Urinary bladder (tissue), 4 donors: ENCODE measurements around the gene PAX6. TPM values are rescaled to one million over a fixed set of nuclear protein-coding genes. Genes with fewer than 3 reads are reported as not detected.

Experiments
- DNase-seq: peaks from one replicate; pipeline ENCODE4 v3.0.0-alpha.2; 2015; ENCODE audit errors: extremely low spot score
- H3K27ac ChIP-seq: one replicate; pipeline ENCODE4 v1.5.1; 2013; ENCODE audit warnings: low read depth, mild to moderate bottlenecking, moderate library complexity
- H3K36me3 ChIP-seq: one replicate; pipeline ENCODE4 v1.6.1; 2013; ENCODE audit warnings: mild to moderate bottlenecking, moderate library complexity; ENCODE audit not compliant: insufficient read depth
- H3K4me1 ChIP-seq: one replicate; pipeline ENCODE4 v1.6.1; 2013; ENCODE audit warnings: mild to moderate bottlenecking, moderate library complexity; ENCODE audit not compliant: insufficient read depth
- H3K4me3 ChIP-seq: one replicate; pipeline ENCODE4 v1.5.1; 2013; ENCODE audit warnings: low read depth, low read length
- WGBS: extraction: QIAGEN DNeasy Blood & Tissue Kit; methylation state at CpG from one replicate; pipeline ENCODE4 v1.1.7; 2013; 5-methylcytosine and 5-hydroxymethylcytosine counted together
- polyA plus RNA-seq: library from polyadenylated mRNA; stranded (reverse); fragments of 200-250 nt; gene quantifications from one replicate; pipeline ENCODE4 v1.2.3, GENCODE V29; 2013
- total RNA-seq: library from RNA; depleted of rRNA; stranded (reverse); fragments of >200 nt; gene quantifications from one replicate; pipeline ENCODE4 v1.2.3, GENCODE V29; 2014
- donor health status: healthy with polysubstance abuse.
- donor health status: healthy.

Gene PAX6
- total RNA-seq = not detected
- polyA plus RNA-seq = not detected

DNA sequence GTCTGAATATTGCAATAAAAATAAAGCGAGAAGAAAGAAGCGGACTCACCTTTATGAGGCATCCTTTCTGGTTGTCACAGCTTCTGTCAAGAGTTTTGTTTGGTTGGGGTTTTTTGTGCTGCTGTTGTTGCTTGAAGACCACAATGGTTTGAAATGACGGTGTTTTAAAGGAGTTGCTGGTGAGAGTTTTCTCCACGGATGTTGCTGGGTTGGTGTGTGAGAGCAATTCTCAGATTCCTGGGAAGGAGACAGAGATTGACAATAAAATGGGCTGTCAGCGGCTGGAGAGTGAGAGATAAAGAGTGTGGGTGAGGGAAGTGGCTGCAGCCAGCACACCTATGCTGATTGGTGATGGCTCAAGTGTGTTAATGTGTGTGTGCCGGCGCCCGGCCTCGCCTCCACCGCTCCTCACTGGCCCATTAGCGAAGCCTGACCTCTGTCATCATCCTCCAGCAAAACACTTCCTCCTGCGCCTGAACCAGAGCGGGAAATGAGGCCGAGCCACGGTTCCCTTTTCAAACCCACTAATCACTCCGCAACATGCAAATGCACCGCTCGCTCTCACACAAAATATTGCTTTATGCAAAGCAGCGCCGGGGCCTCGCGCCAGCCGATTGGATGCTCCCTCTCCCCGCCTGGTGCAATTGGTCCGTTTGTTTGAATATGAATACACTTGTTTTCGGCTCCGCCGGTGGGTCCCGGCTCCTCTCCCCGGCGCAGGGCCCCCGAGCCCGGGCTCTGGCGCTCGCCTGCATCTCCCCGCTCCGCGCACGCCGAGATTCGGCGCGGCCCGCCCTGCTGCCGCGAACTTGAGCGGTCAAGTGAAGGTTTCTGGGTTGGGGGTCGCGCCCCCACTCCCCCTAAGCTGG is at the start of gene PAX6:
PAX6 (minus strand) TSS at position 544 of the 869 bp plus-strand sequence. CDS start 4,911 bp downstream, outside the sequence.
- DNase-seq = no peak
- Histone ChIP-seq H3K27ac (no peak within 1 kb of the TSS), H3K36me3 (no peaks in the 10 kb centered on the region), H3K4me3 (peak within 1 kb of the TSS; percentile 21), H3K4me1 (peaks cover 5% of the 10 kb centered on the region)
- WGBS = 3% methylated on average over 49 of the region's 49 CpGs

- no peak for DNase-seq
- no peak overlapping the region for H3K4me3 ChIP-seq
- no peaks in the 10 kb centered on the region for H3K36me3 ChIP-seq
- H3K4me1 ChIP-seq = no peaks in the 10 kb centered on the region
- H3K27ac ChIP-seq = no peak overlapping the region
These were observed 49.3 kb upstream of the PAX6 start for GRCh38 chr11:31860391-31860790.

DNA sequence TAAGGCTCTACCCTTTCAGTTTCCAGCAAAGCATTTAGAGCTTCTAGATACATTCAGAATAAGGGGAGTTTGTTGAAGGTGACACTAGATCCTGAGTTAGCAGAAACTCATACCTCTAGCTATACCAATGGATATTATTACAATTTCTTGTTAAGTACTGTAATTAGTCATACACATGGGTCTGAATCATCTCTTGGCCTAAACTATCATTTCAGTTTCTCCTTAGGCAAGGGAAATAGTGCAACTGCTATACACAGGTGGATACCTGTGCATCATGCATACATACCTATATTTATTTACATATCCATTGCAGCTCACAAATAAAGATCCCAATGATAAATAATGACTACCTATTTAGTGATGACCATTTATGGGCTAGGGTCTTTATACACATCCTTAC is 45.1 kb upstream of the PAX6 start:
- Histone ChIP-seq H3K4me1 (no peaks in the 10 kb centered on the region), H3K4me3 (no peak overlapping the region), H3K27ac (no peak overlapping the region), H3K36me3 (no peaks in the 10 kb centered on the region)
- DNase-seq = no peak

- 93% methylated on average over 1 of the region's 1 CpG for WGBS
- DNase-seq = no peak
- no peak overlapping the region for H3K4me3 ChIP-seq
- H3K4me1 ChIP-seq = no peaks in the 10 kb centered on the region
- H3K36me3 ChIP-seq = no peaks in the 10 kb centered on the region
- no peak overlapping the region for H3K27ac ChIP-seq
These were observed 44.3 kb upstream of the PAX6 start for GRCh38 chr11:31855466-31855865.

DNA sequence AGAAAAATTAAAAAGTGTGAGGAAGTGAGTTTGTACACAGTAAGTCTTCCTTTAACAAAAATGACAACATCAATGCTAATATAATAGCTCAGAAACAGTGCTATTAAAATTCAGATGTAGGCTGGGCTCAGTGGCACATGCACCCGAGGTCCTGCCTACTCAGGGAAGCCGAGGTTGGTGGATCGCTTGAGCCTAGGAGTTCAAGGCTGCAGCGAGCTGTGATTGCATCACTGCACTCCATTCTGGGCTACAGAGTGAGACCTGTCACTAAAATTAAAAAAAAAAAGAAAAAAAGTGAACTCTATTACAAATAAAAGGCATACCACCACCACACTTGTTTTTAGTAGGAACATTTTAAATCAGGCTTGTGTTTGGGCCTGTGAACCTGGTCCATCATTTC is 39.2 kb upstream of the PAX6 start:
- WGBS = 87% methylated on average over 4 of the region's 4 CpGs
- no peak for DNase-seq
- H3K4me1 ChIP-seq = no peaks in the 10 kb centered on the region
- H3K36me3 ChIP-seq = no peaks in the 10 kb centered on the region
- H3K27ac ChIP-seq = no peak overlapping the region
- H3K4me3 ChIP-seq = no peak overlapping the region

DNA sequence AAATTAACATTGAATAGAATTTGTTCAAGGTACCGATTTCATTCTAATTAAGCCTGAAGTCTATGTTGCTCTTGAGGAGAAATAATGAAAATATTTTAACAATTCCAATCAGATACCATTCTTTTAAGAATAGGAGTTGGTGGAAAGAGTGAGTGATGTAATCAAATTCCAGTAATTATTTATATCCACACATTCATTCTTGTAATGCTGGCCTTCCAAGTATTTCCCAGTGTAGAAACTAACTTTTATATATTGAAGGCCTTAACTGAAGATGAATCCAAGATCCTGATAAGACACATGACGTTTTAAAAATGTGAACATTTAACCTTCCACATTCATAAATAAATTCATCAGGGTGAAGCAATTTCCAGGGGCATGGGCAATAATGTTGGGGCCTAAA is 36.6 kb upstream of the PAX6 start:
- WGBS = 65% methylated on average over 2 of the region's 2 CpGs

DNA sequence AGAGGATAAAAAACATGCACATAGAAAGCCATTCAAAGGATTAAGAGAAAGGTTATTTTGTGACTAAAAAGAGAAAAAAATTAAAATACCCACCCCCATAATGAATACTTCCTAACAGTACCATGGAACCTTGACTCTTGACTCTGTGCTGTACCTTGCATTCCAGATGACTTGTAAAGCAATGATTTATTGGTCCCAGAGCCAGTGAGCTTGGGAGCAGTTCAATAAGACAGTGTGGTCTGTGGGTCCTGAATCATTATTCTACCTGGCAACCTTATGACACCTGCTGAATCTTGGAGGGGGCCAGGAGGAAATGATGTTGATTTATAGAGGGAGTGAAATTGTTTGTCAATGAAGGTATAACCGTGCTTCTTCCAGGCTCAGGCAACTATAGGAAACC is 34.2 kb upstream of the PAX6 start:
- Histone ChIP-seq H3K4me1 (no peaks in the 10 kb centered on the region), H3K36me3 (no peaks in the 10 kb centered on the region), H3K27ac (no peak overlapping the region), H3K4me3 (no peak overlapping the region)
- 76% methylated on average over 1 of the region's 1 CpG for WGBS
- no peak for DNase-seq

More for the DNA sequence above, 36.6 kb upstream of the PAX6 start:
- Histone ChIP-seq H3K4me1 (no peaks in the 10 kb centered on the region), H3K27ac (no peak overlapping the region), H3K4me3 (no peak overlapping the region), H3K36me3 (no peaks in the 10 kb centered on the region)
- no peak for DNase-seq

GRCh38 chr11:31844351-31844750 is 33.2 kb upstream of the PAX6 start:
- Histone ChIP-seq H3K36me3 (no peaks in the 10 kb centered on the region), H3K4me3 (no peak overlapping the region), H3K27ac (no peak overlapping the region), H3K4me1 (no peaks in the 10 kb centered on the region)
- WGBS = 47% methylated on average over 6 of the region's 6 CpGs
- DNase-seq = no peak

- no peak overlapping the region for H3K27ac ChIP-seq
- H3K4me1 ChIP-seq = no peaks in the 10 kb centered on the region
- no peak overlapping the region for H3K4me3 ChIP-seq
- no peak for DNase-seq
- 80% methylated on average over 3 of the region's 3 CpGs for WGBS
- no peaks in the 10 kb centered on the region for H3K36me3 ChIP-seq
These were observed 30.3 kb upstream of the PAX6 start for GRCh38 chr11:31841435-31841834.

GRCh38 chr11:31834237-31834636 is 23.1 kb upstream of the PAX6 start:
- H3K4me1 ChIP-seq = no peaks in the 10 kb centered on the region
- no peak overlapping the region for H3K4me3 ChIP-seq
- 33% methylated on average over 1 of the region's 1 CpG for WGBS
- DNase-seq = no peak
- no peaks in the 10 kb centered on the region for H3K36me3 ChIP-seq
- H3K27ac ChIP-seq = no peak overlapping the region

GRCh38 chr11:31830406-31830805 is 19.3 kb upstream of the PAX6 start:
- H3K4me1 ChIP-seq = peaks cover 1% of the 10 kb centered on the region
- DNase-seq = no peak
- WGBS = 67% methylated on average over 4 of the region's 4 CpGs
- H3K4me3 ChIP-seq = no peak overlapping the region
- no peak overlapping the region for H3K27ac ChIP-seq
- no peaks in the 10 kb centered on the region for H3K36me3 ChIP-seq

DNA sequence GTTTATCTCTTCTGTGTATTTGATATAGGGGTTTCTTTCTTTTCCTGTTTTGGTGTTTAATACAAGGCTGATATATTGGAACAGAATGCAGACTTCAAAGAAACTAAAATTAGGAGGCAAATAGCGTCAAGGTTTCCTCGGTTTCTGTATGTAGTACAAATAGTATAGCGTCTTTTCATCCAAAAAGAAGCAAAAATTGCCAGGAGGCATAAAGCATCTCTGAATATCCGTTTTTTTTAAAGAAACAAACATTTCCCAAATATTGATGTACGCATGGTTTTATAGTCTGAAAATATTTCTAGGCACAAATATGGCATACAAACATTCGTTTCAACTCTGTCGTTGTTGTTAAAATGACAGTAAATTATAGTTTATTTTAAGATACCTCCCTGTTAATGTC is 17.1 kb upstream of the PAX6 start:
- no peak for DNase-seq
- Histone ChIP-seq H3K4me3 (no peak overlapping the region), H3K27ac (no peak overlapping the region), H3K4me1 (peaks cover 1% of the 10 kb centered on the region), H3K36me3 (no peaks in the 10 kb centered on the region)
- 26% methylated on average over 7 of the region's 7 CpGs for WGBS

- WGBS = 6% methylated on average over 18 of the region's 18 CpGs
- no peaks in the 10 kb centered on the region for H3K36me3 ChIP-seq
- no peak overlapping the region for H3K4me3 ChIP-seq
- H3K27ac ChIP-seq = no peak overlapping the region
- H3K4me1 ChIP-seq = peaks cover 1% of the 10 kb centered on the region
- no peak for DNase-seq
These were observed 16.5 kb upstream of the PAX6 start for GRCh38 chr11:31827455-31828206.
